Testis (tissue), 2 donors: ENCODE results near the gene TAMM41.

Experiments
- CTCF ChIP-seq, 3 experiments: fragments of 450-650 bp in 2 of 3; fragments of 200-600 bp in 1 of 3; sonication (generic) in 1 of 3; IDR thresholded peaks; one replicate each; pipeline ENCODE4 v1.5.1; 2016 to 2019; ENCODE audit warnings: antibody characterized with exemption in 3 of 3, mild to moderate bottlenecking in 2 of 3, moderate library complexity in 1 of 3
- POLR2A ChIP-seq: fragments of 450-650 bp; IDR thresholded peaks from one replicate; pipeline ENCODE4 v1.6.1; 2017; ENCODE audit warnings: antibody characterized with exemption, mild to moderate bottlenecking, moderate library complexity

GRCh38 chr3:11850003-11850402 is 3.3 kb upstream of the TAMM41 start:
- TF ChIP-seq POLR2A: no peak
- TF ChIP-seq CTCF (IDR thresholded peaks at IDR 0.05): no peak
